H1 (cell line): Measurements from ENCODE around the gene HINT3.

Experiments used
- POLR2A ChIP-seq, 2 experiments: IDR thresholded peaks; 1 replicate in 1 of 2; 2 replicates in 1 of 2; pipeline ENCODE4 v1.6.1; 2011; ENCODE audit warnings: low read depth in 2 of 2, low read length in 2 of 2, mild to moderate bottlenecking in 2 of 2; ENCODE audit errors: control extremely low read depth in 1 of 2
- TEAD4 ChIP-seq: IDR thresholded peaks from 2 replicates; pipeline ENCODE4 v1.6.1; 2012; ENCODE audit warnings: low read depth, low read length, inconsistent platforms, mixed read lengths

GRCh38 chr6:125949069-125949468 is 7.5 kb upstream of the HINT3 start:
- TF ChIP-seq TEAD4 (no peak), POLR2A (IDR thresholded peaks at IDR 0.05; ENCODE audit: control extremely low read depth in 1 of 2, low read depth in 2 of 2, low read length in 2 of 2) (no peak)
